Spleen (tissue), 11 donors: ENCODE data around the gene ASB10. TPM values are rescaled to one million over a fixed set of nuclear protein-coding genes. Genes with fewer than 3 reads are reported as not detected.

Experiments used
- DNase-seq: peaks from one replicate; pipeline ENCODE4 v3.0.0-alpha.2; 2020
- H3K27ac ChIP-seq, 8 donors: fragments of 200-600 bp; sonication (generic) in 7 of 8; 1 replicate in 4 of 8; 2 replicates in 4 of 8; pipeline versions ENCODE4 v1.5.0 to v1.8.0; 2016 to 2021; ENCODE audit warnings: inconsistent platforms in 4 of 8, mild to moderate bottlenecking in 4 of 8, moderate library complexity in 1 of 8
- H3K27me3 ChIP-seq, 7 donors: fragments of 200-600 bp; sonication (generic) in 6 of 7; replicated peaks in 1 of 7; 1 replicate in 4 of 7; 2 replicates in 3 of 7; pipeline versions ENCODE4 v1.5.0 to v1.8.0; 2016 to 2021; ENCODE audit warnings: inconsistent platforms in 3 of 7, mild to moderate bottlenecking in 1 of 7
- H3K36me3 ChIP-seq, 6 donors: fragments of 200-600 bp; sonication (generic) in 5 of 6; 1 replicate in 4 of 6; 2 replicates in 2 of 6; pipeline versions ENCODE4 v1.5.0 to v1.8.0; 2016 to 2021; ENCODE audit warnings: inconsistent platforms in 2 of 6
- H3K4me1 ChIP-seq, 6 donors: fragments of 200-600 bp; sonication (generic) in 5 of 6; 1 replicate in 3 of 6; 2 replicates in 3 of 6; pipeline versions ENCODE4 v1.5.0 to v1.8.0; 2016 to 2021; ENCODE audit warnings: inconsistent platforms in 3 of 6
- H3K4me3 ChIP-seq, 8 donors: fragments of 200-600 bp; sonication (generic) in 7 of 8; 1 replicate in 4 of 8; 2 replicates in 4 of 8; pipeline versions ENCODE4 v1.5.0 to v1.8.0; 2016 to 2021; ENCODE audit warnings: inconsistent platforms in 4 of 8, mild to moderate bottlenecking in 4 of 8, moderate library complexity in 2 of 8
- H3K9me3 ChIP-seq, 8 donors: fragments of 200-600 bp; sonication (generic) in 7 of 8; 1 replicate in 4 of 8; 2 replicates in 4 of 8; pipeline versions ENCODE4 v1.5.0 to v1.8.0; 2016 to 2021; ENCODE audit warnings: inconsistent platforms in 4 of 8
- CTCF ChIP-seq, 11 experiments: fragments of 200-600 bp in 7 of 11; fragments of 450-650 bp in 4 of 11; sonication (generic) in 4 of 11; IDR thresholded peaks in 8 of 11; conservative IDR thresholded peaks in 3 of 11; 1 replicate in 7 of 11; 2 replicates in 4 of 11; pipeline versions ENCODE4 v1.4.0 to v1.8.0; 2016 to 2021; ENCODE audit warnings: antibody characterized with exemption in 11 of 11, inconsistent platforms in 4 of 11, mild to moderate bottlenecking in 1 of 11
- POLR2A ChIP-seq, 3 donors: fragments of 450-650 bp; IDR thresholded peaks; one replicate each; pipeline ENCODE4 v1.5.1; 2017; ENCODE audit warnings: antibody characterized with exemption in 3 of 3, mild to moderate bottlenecking in 1 of 3
- POLR2AphosphoS5 ChIP-seq, 3 donors: sonication (generic); formaldehyde crosslinking; IDR thresholded peaks; one replicate each; pipeline ENCODE4 v1.5.1; 2017; ENCODE audit warnings: antibody characterized with exemption in 3 of 3
- WGBS, 5 donors: extraction: QIAGEN DNeasy Blood & Tissue Kit in 3 of 5; methylation state at CpG; one replicate each; pipeline versions ENCODE4 v1.1.5 to v1.1.7; 2013 to 2018; 5-methylcytosine and 5-hydroxymethylcytosine counted together
- intact Hi-C: fragments of 100-400 bp; cut with DNase I; formaldehyde crosslinking; loops from one replicate; pipeline ENCODE4 v1.15.0; 2023; ENCODE audit warnings: low total_unique reads
- polyA plus RNA-seq, 3 donors: library from polyadenylated mRNA; stranded (reverse); fragments of 200-250 nt; gene quantifications; one replicate each; pipeline ENCODE4 v1.2.1, GENCODE V29; 2013
- total RNA-seq, 7 donors: library from RNA; depleted of rRNA in 3 of 7; stranded (reverse); fragments of >200 nt in 3 of 7; fragmentation: NEBNext Ultra II Directional in 4 of 7; extraction: Animal tissue kit (Norgen Biotek cat#: 25700) in 4 of 7; gene quantifications; one replicate each; pipeline versions ENCODE4 v1.1.0 to v1.2.1, GENCODE V29; 2016 to 2021
- donor health status: healthy with polysubstance abuse.
- donor health status: DM: no; HTN: no; CAD: no; lungs with moderate emphysema.
- donor health status: DM: no; HTN: no; CAD: no.
- donor health status: Bipolar disorder and iron deficiency.
- donor health status: healthy.
- donor health status: DM: no; HTN: no; CAD: no.
- donor health status: DM: yes; HTN: yes; CAD: no.

ASB10 gene
- total and polyA plus RNA-seq, 10 donors, result not detected

GRCh38 chr7:151195616-151196450 is 8.8 kb upstream of the ASB10 start:
- no peak for TF ChIP-seq POLR2A (IDR thresholded peaks at IDR 0.05)
- no peak for TF ChIP-seq POLR2AphosphoS5 (IDR thresholded peaks at IDR 0.05)
- no peak for TF ChIP-seq CTCF (IDR thresholded peaks at IDR 0.05 in 8 of 11, conservative IDR thresholded peaks at IDR 0.05 in 3 of 11)
- no peaks in the 10 kb centered on the region for H3K36me3 ChIP-seq
- no peak overlapping the region for H3K27ac ChIP-seq
- 44 to 64% (median 47%) methylated on average over 16 to 19 of the region's 19 CpGs for WGBS, 5 donors
- no peak overlapping the region for H3K4me3 ChIP-seq
- DNase-seq, result no peak
- H3K4me1 ChIP-seq, result no peaks in the 10 kb centered on the region
- peaks cover 0 to 32% (median 3%) of the 10 kb centered on the region in 7 donors for H3K27me3 ChIP-seq
- intact Hi-C loops, result no loop called here
- no peaks in the 10 kb centered on the region for H3K9me3 ChIP-seq

- H3K27ac ChIP-seq, result no peak overlapping the region
- no peaks in the 10 kb centered on the region for H3K9me3 ChIP-seq
- H3K36me3 ChIP-seq, result no peaks in the 10 kb centered on the region
- peaks cover 0 to 28% (median 3%) of the 10 kb centered on the region in 7 donors for H3K27me3 ChIP-seq
- H3K4me1 ChIP-seq, result no peaks in the 10 kb centered on the region
- no peak overlapping the region for H3K4me3 ChIP-seq
- 43 to 69% (median 63%) methylated on average over 3 to 7 of the region's 7 CpGs for WGBS, 5 donors
- intact Hi-C loops, result no loop called here
- DNase-seq, result no peak
- no peak for TF ChIP-seq POLR2A (IDR thresholded peaks at IDR 0.05)
- no peak for TF ChIP-seq POLR2AphosphoS5 (IDR thresholded peaks at IDR 0.05)
- TF ChIP-seq CTCF (IDR thresholded peaks at IDR 0.05 in 8 of 11, conservative IDR thresholded peaks at IDR 0.05 in 3 of 11), result no peak
Measured at GRCh38 chr7:151194188-151194587, 7.1 kb upstream of the ASB10 start.

GRCh38 chr7:151193203-151193978 is 6.3 kb upstream of the ASB10 start:
- H3K27me3 ChIP-seq, result peaks cover 0 to 26% (median 3%) of the 10 kb centered on the region in 7 donors
- intact Hi-C loops, result no loop called here
- no peaks in the 10 kb centered on the region for H3K4me1 ChIP-seq
- 87 to 95% (median 90%) methylated on average over 14 of the region's 14 CpGs for WGBS, 5 donors
- DNase-seq, result no peak
- no peak overlapping the region for H3K4me3 ChIP-seq
- no peak overlapping the region for H3K27ac ChIP-seq
- TF ChIP-seq POLR2A (IDR thresholded peaks at IDR 0.05), result no peak
- no peak for TF ChIP-seq CTCF (IDR thresholded peaks at IDR 0.05 in 8 of 11, conservative IDR thresholded peaks at IDR 0.05 in 3 of 11)
- no peak for TF ChIP-seq POLR2AphosphoS5 (IDR thresholded peaks at IDR 0.05)
- H3K9me3 ChIP-seq, result no peaks in the 10 kb centered on the region
- no peaks in the 10 kb centered on the region for H3K36me3 ChIP-seq

GRCh38 chr7:151192002-151192539 is 5.0 kb upstream of the ASB10 start:
- Histone ChIP-seq H3K27me3 (peaks cover 0 to 26% (median 3%) of the 10 kb centered on the region in 7 donors), H3K4me1 (no peaks in the 10 kb centered on the region), H3K36me3 (no peaks in the 10 kb centered on the region), H3K27ac (no peak overlapping the region), H3K9me3 (no peaks in the 10 kb centered on the region), H3K4me3 (no peak overlapping the region)
- intact Hi-C loops, result no loop called here
- TF ChIP-seq POLR2A (IDR thresholded peaks at IDR 0.05) (no peak), CTCF (IDR thresholded peaks at IDR 0.05 in 8 of 11, conservative IDR thresholded peaks at IDR 0.05 in 3 of 11) (no peak), POLR2AphosphoS5 (IDR thresholded peaks at IDR 0.05) (no peak)
- 70 to 98% (median 96%) methylated on average over 2 to 23 of the region's 23 CpGs for WGBS, 5 donors
- no peak for DNase-seq
